ENCODE results near the gene MATN1. TPM values are rescaled to one million over a fixed set of nuclear protein-coding genes. Genes with fewer than 3 reads are reported as not detected.
"Not testable (repeated sequence)": the region's sequence is repeated elsewhere in the genome, so short reads cannot be mapped to it uniquely, and the experiment has no call there.

MATN1 gene
- total RNA-seq, 2 donors from 2014 or later: 1.5 TPM; not detected in 1

GRCh38 chr1:30689901-30690645 lies 33.3 kb downstream of the MATN1 start:
- H3K27ac ChIP-seq: no peak overlapping the region
- TF ChIP-seq, protein P1, sequence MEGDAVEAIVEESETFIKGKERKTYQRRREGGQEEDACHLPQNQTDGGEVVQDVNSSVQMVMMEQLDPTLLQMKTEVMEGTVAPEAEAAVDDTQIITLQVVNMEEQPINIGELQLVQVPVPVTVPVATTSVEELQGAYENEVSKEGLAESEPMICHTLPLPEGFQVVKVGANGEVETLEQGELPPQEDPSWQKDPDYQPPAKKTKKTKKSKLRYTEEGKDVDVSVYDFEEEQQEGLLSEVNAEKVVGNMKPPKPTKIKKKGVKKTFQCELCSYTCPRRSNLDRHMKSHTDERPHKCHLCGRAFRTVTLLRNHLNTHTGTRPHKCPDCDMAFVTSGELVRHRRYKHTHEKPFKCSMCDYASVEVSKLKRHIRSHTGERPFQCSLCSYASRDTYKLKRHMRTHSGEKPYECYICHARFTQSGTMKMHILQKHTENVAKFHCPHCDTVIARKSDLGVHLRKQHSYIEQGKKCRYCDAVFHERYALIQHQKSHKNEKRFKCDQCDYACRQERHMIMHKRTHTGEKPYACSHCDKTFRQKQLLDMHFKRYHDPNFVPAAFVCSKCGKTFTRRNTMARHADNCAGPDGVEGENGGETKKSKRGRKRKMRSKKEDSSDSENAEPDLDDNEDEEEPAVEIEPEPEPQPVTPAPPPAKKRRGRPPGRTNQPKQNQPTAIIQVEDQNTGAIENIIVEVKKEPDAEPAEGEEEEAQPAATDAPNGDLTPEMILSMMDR (IDR thresholded peaks at IDR 0.05): no peak
- no peak for DNase-seq (ENCODE audit: low spot score)
- H3K36me3 ChIP-seq: no peaks in the 10 kb centered on the region
- ATAC-seq (ENCODE audit: insufficient number of reproducible peaks, low FRiP score, low read depth): no peak
- H3K27me3 ChIP-seq (replicated peaks; ENCODE audit: insufficient read depth): peaks cover 4% of the 10 kb centered on the region
- no peak overlapping the region for H3K4me3 ChIP-seq
- H3K9me3 ChIP-seq: no peaks in the 10 kb centered on the region
- H3K4me1 ChIP-seq (ENCODE audit: control insufficient read depth in 1 of 2, low read depth in 2 of 2): peaks cover 0 to under 1% of the 10 kb centered on the region in 2 donors

DNA sequence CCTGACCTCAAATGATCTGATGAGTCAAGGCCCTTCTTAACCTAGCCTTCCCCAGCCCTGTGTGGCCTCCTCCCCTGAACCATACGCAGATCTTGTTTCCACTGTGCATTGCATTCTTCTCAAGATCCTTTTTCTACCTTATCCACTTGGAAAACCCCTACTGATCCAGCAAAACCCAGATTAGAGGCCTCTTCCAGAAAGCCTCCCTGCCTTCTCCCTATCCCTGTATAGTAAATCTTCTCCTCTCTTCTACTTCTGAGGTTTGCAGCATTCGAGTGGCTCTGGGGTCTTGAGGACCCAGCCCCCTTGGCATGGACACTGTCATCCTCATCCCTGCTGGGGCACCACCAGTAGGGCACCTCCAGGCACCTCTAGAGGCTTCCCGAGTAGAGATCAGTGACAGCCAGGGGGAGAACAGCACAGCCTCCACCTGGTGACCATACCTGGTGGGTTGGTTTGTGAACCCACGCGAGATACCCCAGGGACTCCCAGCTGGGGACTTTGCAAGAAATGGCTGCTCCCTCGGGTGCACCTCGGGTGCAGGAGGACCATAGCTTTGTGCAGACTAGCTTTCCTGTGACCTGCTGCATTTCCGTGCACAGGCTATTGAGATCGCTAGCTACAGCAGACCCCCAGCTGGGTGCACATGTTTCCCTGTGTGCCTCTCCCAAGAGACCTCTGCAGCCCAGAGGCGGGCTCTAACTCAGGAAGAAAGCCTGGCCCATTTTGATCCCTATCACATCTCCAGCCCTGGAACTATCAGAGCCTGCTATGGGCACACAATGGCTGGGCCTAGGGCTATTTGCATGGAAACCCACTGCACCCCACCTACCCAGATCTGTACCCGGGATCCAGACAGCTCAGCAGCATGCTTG lies 34.2 kb downstream of the MATN1 start:
- H3K4me1 ChIP-seq (ENCODE audit: control insufficient read depth in 1 of 2, low read depth in 2 of 2): peaks cover 0 to 4% of the 10 kb centered on the region in 2 donors
- no peaks in the 10 kb centered on the region for H3K9me3 ChIP-seq
- DNase-seq (ENCODE audit: low spot score) (no peak), ATAC-seq (ENCODE audit: insufficient number of reproducible peaks, low FRiP score, low read depth) (no peak)
- no peak overlapping the region for H3K4me3 ChIP-seq
- peaks cover 11% of the 10 kb centered on the region for H3K27me3 ChIP-seq (replicated peaks; ENCODE audit: insufficient read depth)
- H3K36me3 ChIP-seq: no peaks in the 10 kb centered on the region
- TF ChIP-seq, protein P1 (IDR thresholded peaks at IDR 0.05): no peak
- H3K27ac ChIP-seq: no peak overlapping the region

DNA sequence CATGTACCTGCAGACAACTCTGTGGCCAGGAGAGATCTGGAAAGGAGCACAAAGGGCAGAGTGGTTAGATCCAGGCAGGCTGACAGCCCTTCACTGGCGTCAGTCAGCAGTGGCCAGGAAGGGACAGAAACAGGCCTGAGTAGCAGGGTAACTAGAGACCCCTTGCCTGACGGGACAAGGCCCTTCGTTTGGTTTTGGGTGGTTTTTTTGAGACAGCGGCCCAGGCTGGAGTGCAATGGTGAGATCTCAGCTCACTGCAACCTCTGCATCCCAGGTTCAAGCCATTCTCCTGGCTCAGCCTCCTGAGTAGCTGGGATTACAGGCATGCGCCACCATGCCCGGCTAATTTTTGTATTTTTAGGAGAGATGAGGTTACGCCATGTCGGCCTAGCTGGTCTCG lies 34.9 kb downstream of the MATN1 start:
- ATAC-seq (ENCODE audit: insufficient number of reproducible peaks, low FRiP score, low read depth); H3K4me3 ChIP-seq; H3K9me3 ChIP-seq; H3K27ac ChIP-seq; DNase-seq (ENCODE audit: low spot score); H3K36me3 ChIP-seq; H3K4me1 ChIP-seq (ENCODE audit: control insufficient read depth in 1 of 2, low read depth in 2 of 2): not testable (repeated sequence)
- H3K27me3 ChIP-seq (replicated peaks; ENCODE audit: insufficient read depth): peaks cover 12% of the 10 kb centered on the region

GRCh38 chr1:30687886-30688285 lies 35.5 kb downstream of the MATN1 start:
- ATAC-seq (ENCODE audit: insufficient number of reproducible peaks, low FRiP score, low read depth) (no peak), DNase-seq (ENCODE audit: low spot score) (no peak)
- Histone ChIP-seq H3K27ac (no peak overlapping the region), H3K9me3 (no peaks in the 10 kb centered on the region), H3K36me3 (no peaks in the 10 kb centered on the region), H3K4me1 (ENCODE audit: control insufficient read depth in 1 of 2, low read depth in 2 of 2) (peaks cover 0 to 4% of the 10 kb centered on the region in 2 donors), H3K4me3 (no peak overlapping the region), H3K27me3 (replicated peaks; ENCODE audit: insufficient read depth) (peaks cover 12% of the 10 kb centered on the region)
- TF ChIP-seq, protein P1 (IDR thresholded peaks at IDR 0.05): no peak

DNA sequence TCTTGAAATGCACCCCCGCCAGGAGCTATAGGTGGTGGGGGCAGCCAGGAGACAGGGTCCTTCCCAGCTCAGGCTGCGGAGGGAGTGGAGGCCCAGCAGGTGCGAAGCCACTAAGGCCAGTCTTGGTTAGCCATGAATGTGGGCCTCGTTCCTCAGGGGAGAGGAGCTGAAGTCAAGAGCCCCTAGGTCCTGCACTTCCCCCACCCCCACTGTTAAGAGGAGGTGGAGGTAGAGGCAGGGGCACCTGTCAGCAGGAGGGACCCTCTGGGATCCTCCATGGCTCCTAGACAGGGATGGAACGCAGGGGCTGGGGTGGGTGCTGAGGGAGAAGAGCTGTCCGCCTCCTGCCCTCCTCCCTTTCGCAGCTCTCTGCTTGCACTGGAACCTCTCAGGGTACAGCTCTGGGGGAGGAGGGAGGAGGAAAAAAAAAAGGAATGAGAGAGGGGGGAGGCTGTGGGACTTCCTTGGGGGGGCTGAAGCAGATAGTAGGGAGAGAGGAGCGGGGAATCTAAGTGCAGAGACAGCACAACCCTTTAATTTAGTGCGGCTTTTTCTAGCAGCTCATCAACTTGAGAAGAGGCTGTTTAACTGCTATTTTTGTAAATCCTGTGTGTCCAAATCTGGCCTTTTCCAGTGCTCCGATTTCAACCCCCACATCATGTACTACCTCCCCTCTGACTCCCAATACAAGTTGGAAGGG lies 37.0 kb downstream of the MATN1 start:
- Histone ChIP-seq H3K27me3 (replicated peaks; ENCODE audit: insufficient read depth) (peaks cover 12% of the 10 kb centered on the region), H3K27ac (no peak overlapping the region), H3K9me3 (no peaks in the 10 kb centered on the region), H3K4me3 (no peak overlapping the region), H3K36me3 (no peaks in the 10 kb centered on the region), H3K4me1 (ENCODE audit: control insufficient read depth in 1 of 2, low read depth in 2 of 2) (peaks cover 0 to 4% of the 10 kb centered on the region in 2 donors)
- DNase-seq (ENCODE audit: low spot score) (no peak), ATAC-seq (ENCODE audit: insufficient number of reproducible peaks, low FRiP score, low read depth) (no peak)
- TF ChIP-seq, protein P1 (IDR thresholded peaks at IDR 0.05): no peak
